SK-N-MC (cell line): ENCODE data around the gene GABRD.
A peak's percentile ranks its signal among the peaks of the same experiment; 100 is the strongest.

Source experiments
- DNase-seq: peaks from one replicate; pipeline ENCODE4 v3.0.0-alpha.2; 2011; ENCODE audit warnings: low read depth, low spot score
- H3K27ac ChIP-seq: fragments of 200-600 bp; sonication (generic); 2 replicates; pipeline ENCODE4 v1.5.1; 2016; ENCODE audit warnings: mixed run types
- H3K36me3 ChIP-seq: fragments of 200-600 bp; sonication (generic); 2 replicates; pipeline ENCODE4 v1.6.1; 2017; ENCODE audit warnings: antibody characterized with exemption, low read length, mixed read lengths; ENCODE audit not compliant: insufficient read depth
- H3K4me3 ChIP-seq: fragments of 200-600 bp; sonication (generic); 2 replicates; pipeline ENCODE4 v1.5.1; 2016
- H3K9ac ChIP-seq: fragments of 200-600 bp; sonication (generic); 2 replicates; pipeline ENCODE4 v1.8.0; 2017; ENCODE audit warnings: mixed run types, mixed read lengths; ENCODE audit not compliant: insufficient read length
- H3K9me3 ChIP-seq: fragments of 200-600 bp; sonication (generic); 2 replicates; pipeline ENCODE4 v1.6.1; 2017; ENCODE audit warnings: low read depth, mild to moderate bottlenecking, antibody characterized with exemption, low read length, moderate library complexity, mixed read lengths
- EZH2 ChIP-seq: fragments of 200-600 bp; sonication (generic); IDR thresholded peaks from one replicate; pipeline ENCODE4 v1.6.1; 2017; ENCODE audit warnings: antibody characterized with exemption
- FOXP2 ChIP-seq: optimal IDR thresholded peaks from 2 replicates; pipeline ENCODE3; 2011; ENCODE audit warnings: mild to moderate bottlenecking, moderate library complexity; ENCODE audit not compliant: insufficient read depth; ENCODE audit errors: extremely low read length, control extremely low read depth
- POLR2AphosphoS5 ChIP-seq: IDR thresholded peaks from 2 replicates; pipeline ENCODE4 v1.6.1; 2012; ENCODE audit warnings: mild to moderate bottlenecking, low read depth, low read length, borderline replicate concordance

GABRD gene

DNA sequence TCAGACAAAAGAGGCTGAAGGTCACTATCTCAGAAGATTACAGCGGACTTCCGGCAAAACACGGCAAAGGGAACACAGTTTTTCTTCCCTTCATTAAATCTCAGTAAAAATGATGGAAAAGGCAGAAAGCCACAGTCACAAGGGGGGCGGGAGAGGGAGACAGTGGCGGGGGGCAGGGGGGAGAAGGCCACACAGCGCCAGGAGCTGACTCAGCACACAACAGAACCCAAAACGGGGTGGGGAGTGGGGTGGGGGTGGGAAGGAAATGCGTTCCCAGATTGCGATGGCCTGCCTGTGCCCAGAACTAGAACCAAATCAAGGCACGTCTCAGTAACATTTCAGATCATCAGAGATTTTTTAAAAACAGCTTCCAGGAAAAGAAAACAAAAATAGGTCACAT lies 28.9 kb upstream of the GABRD start:
- no peak overlapping the region for H3K4me3 ChIP-seq
- no peaks in the 10 kb centered on the region for H3K9me3 ChIP-seq
- H3K36me3 ChIP-seq = no peaks in the 10 kb centered on the region
- peak overlapping the region; percentile 44; the same call in 1 of the 2 replicates for H3K27ac ChIP-seq
- no peak overlapping the region for H3K9ac ChIP-seq
- DNase-seq = no peak
- TF ChIP-seq POLR2AphosphoS5 (no peak), FOXP2 (no peak), EZH2 (no peak)

DNA sequence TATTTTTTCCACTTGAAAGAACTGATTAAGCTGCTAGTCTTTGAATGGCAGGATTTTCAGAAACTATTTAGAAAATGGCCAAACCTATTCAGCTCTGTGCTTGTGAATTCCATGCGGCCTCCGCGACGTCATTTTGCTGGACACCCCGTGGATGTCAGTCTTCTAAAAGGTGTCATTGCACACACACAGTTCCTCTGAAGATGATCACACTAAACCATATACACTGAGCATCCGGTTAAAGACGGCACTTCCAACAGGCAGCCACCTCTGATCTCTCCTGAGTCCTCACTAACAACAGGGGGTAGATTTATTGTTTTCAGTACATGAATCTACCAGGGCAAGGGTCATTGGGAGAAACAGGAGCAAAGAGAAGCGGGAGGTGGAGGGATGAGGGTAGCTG lies 24.6 kb upstream of the GABRD start:
- DNase-seq = no peak
- TF ChIP-seq POLR2AphosphoS5 = no peak
- TF ChIP-seq FOXP2 = no peak
- no peak for TF ChIP-seq EZH2
- H3K36me3 ChIP-seq = no peaks in the 10 kb centered on the region
- H3K27ac ChIP-seq = no peak overlapping the region
- H3K9me3 ChIP-seq = no peaks in the 10 kb centered on the region
- no peak overlapping the region for H3K4me3 ChIP-seq
- no peak overlapping the region for H3K9ac ChIP-seq

DNA sequence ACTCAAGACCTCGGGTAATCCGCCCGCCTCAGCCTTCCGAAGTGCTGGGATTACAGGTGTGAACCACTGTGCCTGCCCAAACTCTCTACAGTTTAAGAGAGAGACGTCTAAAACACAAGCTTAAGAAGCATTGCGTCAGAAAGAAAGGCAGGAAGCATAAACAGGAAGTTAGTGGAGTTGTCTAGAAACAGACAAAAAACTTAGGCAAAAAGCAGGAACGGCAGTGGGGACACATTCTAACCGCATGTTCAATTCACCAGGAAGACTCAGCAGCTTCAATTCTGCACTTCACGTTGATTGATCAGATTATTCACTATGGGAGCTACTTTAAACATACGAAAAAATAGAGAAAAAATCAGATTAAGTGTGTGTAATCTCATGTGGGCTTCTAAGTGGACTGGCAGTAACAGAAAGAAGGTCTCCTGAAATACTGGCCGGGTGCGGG lies 22.9 kb upstream of the GABRD start:
- peak overlapping the region; percentile 1; the same call in 1 of the 2 replicates for H3K27ac ChIP-seq
- H3K4me3 ChIP-seq = no peak overlapping the region
- H3K36me3 ChIP-seq = no peaks in the 10 kb centered on the region
- DNase-seq = peak; percentile 40
- no peak overlapping the region for H3K9ac ChIP-seq
- no peaks in the 10 kb centered on the region for H3K9me3 ChIP-seq
- no peak for TF ChIP-seq POLR2AphosphoS5
- TF ChIP-seq EZH2 = no peak
- peak; percentile 52 for TF ChIP-seq FOXP2

DNA sequence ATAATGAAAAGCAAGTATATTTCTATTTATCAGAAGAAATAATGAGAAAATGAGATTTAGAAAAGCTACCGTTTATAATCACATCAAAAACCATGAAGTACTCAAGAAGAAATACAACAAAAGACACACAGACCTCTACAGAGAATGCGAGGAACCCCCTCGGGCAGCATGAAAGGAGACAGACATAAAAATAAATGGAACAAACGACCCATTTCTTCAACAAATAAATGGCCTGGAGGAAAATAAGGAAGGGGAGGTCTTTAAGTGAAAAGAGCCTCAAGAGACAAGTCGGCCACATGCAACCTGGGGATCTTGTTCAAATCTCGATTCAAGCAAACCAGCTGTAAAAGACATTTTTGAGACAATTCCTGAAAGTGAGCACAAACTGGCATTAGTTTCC lies 21.6 kb upstream of the GABRD start:
- H3K9ac ChIP-seq = no peak overlapping the region
- TF ChIP-seq FOXP2 (no peak), POLR2AphosphoS5 (no peak), EZH2 (no peak)
- no peak overlapping the region for H3K4me3 ChIP-seq
- DNase-seq = peak; percentile 30
- no peaks in the 10 kb centered on the region for H3K9me3 ChIP-seq
- 0 out of 2 replicates have a peak overlapping the region, but pooled peaks have one; percentile 6 for H3K27ac ChIP-seq
- no peaks in the 10 kb centered on the region for H3K36me3 ChIP-seq

DNA sequence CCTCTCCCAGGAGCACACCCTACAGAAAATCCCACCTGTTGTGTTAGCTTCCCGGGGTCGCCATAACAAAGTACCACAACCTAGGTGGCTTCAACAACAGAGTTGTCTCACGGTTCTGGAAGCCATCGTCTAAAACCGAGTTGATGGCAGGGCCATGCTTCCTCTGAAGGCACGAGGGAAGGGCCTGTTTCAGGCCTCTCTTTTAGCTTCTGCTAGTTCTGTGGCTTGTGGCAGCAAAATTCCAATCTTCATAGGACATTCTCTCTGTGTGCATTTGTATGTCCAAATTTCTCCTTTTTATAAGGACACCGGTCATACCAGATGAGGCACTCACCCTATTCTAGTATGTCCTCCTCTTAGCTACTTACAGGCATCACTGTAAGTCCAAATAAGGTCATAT lies 18.7 kb upstream of the GABRD start:
- no peaks in the 10 kb centered on the region for H3K36me3 ChIP-seq
- no peak for DNase-seq
- no peak overlapping the region for H3K9ac ChIP-seq
- TF ChIP-seq FOXP2 = no peak
- TF ChIP-seq POLR2AphosphoS5 = no peak
- TF ChIP-seq EZH2 = no peak
- no peaks in the 10 kb centered on the region for H3K9me3 ChIP-seq
- H3K27ac ChIP-seq = no peak overlapping the region
- no peak overlapping the region for H3K4me3 ChIP-seq

DNA sequence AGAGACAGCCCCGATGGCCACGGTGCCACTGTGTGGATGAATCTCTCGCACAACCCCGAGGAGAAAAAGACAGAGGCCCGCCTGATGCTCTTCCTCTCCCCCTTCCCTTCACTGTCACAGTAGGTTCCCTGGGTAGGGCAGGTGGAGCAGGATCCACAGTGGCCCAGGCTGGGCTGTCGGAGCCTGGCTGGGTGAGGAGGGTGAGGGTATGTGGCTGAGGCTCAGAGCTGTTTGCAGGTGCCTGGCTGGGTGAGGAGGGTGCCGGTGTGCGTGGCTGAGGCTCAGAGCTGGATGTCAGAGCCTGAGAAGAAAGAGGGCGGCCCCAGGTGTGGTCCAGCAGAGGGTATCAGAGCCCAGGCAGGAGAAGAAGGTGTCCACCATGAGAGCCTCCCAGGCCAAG lies 18.3 kb upstream of the GABRD start:
- no peak overlapping the region for H3K9ac ChIP-seq
- no peak overlapping the region for H3K27ac ChIP-seq
- no peak overlapping the region for H3K4me3 ChIP-seq

DNA sequence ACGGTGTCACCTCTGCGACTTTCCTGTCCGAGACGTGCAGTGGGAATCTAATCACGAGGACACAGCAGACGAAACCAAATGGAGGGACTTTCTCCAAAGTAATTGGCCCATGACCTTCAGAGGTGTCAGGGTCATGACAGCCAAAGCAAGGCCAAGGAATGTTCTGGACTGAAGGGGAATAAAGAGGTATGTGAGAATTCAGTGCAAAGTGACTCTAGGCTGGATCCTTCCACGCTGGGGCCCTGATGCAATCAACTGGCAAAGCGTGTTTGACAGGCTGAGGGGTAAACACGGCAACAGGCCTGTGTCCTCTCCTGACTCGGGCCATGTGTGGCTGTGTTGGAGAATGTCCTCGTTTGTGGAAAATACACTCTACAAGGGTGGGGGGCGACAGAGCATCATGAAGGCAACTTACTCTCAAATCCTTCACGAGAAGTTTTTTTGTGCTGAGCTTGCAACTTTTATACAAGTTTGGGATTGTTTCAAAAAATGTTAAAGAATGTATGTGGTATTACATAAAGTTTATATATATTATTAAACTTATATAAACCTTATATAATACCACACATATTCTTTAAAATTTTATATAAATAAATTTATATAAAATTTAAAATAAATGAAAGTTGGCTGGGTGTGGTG lies 17.3 kb upstream of the GABRD start:
- H3K36me3 ChIP-seq = no peaks in the 10 kb centered on the region
- H3K4me3 ChIP-seq = no peak overlapping the region
- no peak for DNase-seq
- no peak overlapping the region for H3K9ac ChIP-seq
- H3K27ac ChIP-seq = no peak overlapping the region
- no peak for TF ChIP-seq POLR2AphosphoS5
- no peak for TF ChIP-seq FOXP2
- TF ChIP-seq EZH2 = no peak
- no peaks in the 10 kb centered on the region for H3K9me3 ChIP-seq

More for the DNA sequence above, 18.3 kb upstream of the GABRD start:
- no peak for TF ChIP-seq POLR2AphosphoS5
- Histone ChIP-seq H3K36me3 (no peaks in the 10 kb centered on the region), H3K9me3 (no peaks in the 10 kb centered on the region)
- no peak for DNase-seq

DNA sequence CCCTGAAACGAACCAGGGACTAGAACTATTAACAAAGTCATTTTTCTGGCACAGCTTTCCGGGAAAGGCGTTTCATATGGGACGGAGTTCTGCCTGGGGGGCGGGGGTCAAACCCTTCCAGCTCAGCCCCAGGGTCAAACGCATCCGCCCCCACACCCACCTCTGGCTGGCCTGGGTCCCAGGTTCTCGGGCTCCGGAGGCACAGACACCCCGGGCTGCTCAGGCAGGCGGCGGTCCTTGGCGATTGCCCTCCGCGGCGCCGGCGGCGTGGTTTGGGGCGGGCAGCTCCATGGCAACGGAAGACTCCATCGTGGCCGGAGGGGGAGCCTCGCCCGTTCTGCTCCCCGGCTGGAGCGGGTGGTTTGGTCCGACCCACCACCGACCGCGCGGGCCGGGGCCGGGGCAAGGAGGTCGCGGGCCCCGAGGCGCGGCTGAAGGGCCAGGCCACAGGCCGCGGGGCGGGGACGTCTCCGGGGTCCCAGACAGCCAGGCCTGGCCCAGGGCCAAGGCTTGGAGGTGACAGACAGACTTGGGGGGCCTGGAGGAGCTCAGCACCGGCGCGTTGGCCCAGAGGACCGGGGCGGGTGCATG lies 15.5 kb upstream of the GABRD start, which contains the start of gene CFAP74:
TSS of gene CFAP74 (minus strand) at position 246 of the 591 bp plus-strand sequence. CDS start 12,830 bp downstream, outside the sequence.
- H3K9ac ChIP-seq = no peak within 1 kb of the TSS
- DNase-seq = no peak
- H3K27ac ChIP-seq = no peak within 1 kb of the TSS
- H3K36me3 ChIP-seq = no peaks in the 10 kb centered on the region
- H3K9me3 ChIP-seq = no peaks in the 10 kb centered on the region
- TF ChIP-seq POLR2AphosphoS5 (no peak), EZH2 (no peak), FOXP2 (no peak)
- no peak within 1 kb of the TSS for H3K4me3 ChIP-seq

DNA sequence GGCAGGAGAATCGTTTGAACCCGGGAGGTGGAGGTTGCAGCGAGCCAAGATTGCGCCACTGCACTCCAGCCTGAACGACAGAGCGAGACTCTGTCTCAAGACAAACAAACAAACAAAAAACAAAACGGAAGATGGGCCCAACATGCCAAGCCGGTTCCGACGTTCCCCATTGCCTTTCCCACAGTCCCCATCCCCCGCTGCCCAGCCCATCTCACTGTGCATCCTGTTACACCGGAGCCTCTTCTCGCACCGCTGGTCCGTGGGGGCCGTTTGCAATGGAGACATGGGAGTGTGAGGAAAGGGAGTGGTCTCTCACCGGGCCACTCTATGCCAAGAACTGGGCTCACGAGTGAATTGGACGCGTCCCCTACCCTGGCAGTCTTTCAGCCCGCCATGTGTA lies 14.3 kb upstream of the GABRD start:
- Histone ChIP-seq H3K9ac (no peak overlapping the region), H3K27ac (no peak overlapping the region), H3K36me3 (no peaks in the 10 kb centered on the region), H3K9me3 (no peaks in the 10 kb centered on the region), H3K4me3 (no peak overlapping the region)
- no peak for TF ChIP-seq EZH2
- TF ChIP-seq POLR2AphosphoS5 = no peak
- no peak for TF ChIP-seq FOXP2
- DNase-seq = no peak
